Endothelial cell of umbilical vein (primary cell): Measurements from ENCODE around the gene WNT2.

Source experiments
- CTCF ChIP-seq, 2 donors: IDR thresholded peaks; 1 replicate in 1 of 2; 2 replicates in 1 of 2; pipeline ENCODE4 v1.5.1; 2011; ENCODE audit warnings: low read length in 2 of 2, mild to moderate bottlenecking in 2 of 2, moderate library complexity in 2 of 2, control low read depth in 1 of 2, inconsistent platforms in 1 of 2, low read depth in 1 of 2; ENCODE audit not compliant: insufficient read depth in 1 of 2; ENCODE audit errors: extremely low read depth in 1 of 2
- POLR2A ChIP-seq: IDR thresholded peaks from 2 replicates; pipeline ENCODE4 v1.6.1; 2012; ENCODE audit warnings: low read depth, mild to moderate bottlenecking, control low read depth, low read length
- POLR2AphosphoS5 ChIP-seq: IDR thresholded peaks from 2 replicates; pipeline ENCODE4 v1.6.1; 2012; ENCODE audit warnings: low read depth, mild to moderate bottlenecking, control low read depth, low read length, moderate library complexity; ENCODE audit not compliant: insufficient read depth

GRCh38 chr7:117308891-117309290 is 14.0 kb downstream of the WNT2 start:
- no peak for TF ChIP-seq CTCF (IDR thresholded peaks at IDR 0.05; ENCODE audit: extremely low read depth in 1 of 2, insufficient read depth in 1 of 2, low read depth in 1 of 2, low read length in 2 of 2)
- TF ChIP-seq POLR2A, result no peak
- no peak for TF ChIP-seq POLR2AphosphoS5
